GM10248 (cell line): Measurements from ENCODE around the gene PRKCH.

Source experiments
- CTCF ChIA-PET: fragments of 300-600 bp; sonication (Branson Sonifier 250); formaldehyde crosslinking; extraction: SDS; loops from one replicate; lab custom pipeline; 2021; ENCODE audit warnings: antibody characterized with exemption; lab: Yijun Ruan, JAX
- POLR2A ChIA-PET: fragments of 350-650 bp; sonication (Branson Sonifier 250); formaldehyde crosslinking; extraction: SDS; loops from one replicate; lab custom pipeline; 2020; ENCODE audit warnings: antibody characterized with exemption; lab: Yijun Ruan, JAX
- DNase-seq: peaks from one replicate; pipeline ENCODE4 v3.0.0; 2012; ENCODE audit errors: extremely low spot score
- CTCF ChIP-seq: IDR thresholded peaks from 2 replicates; pipeline ENCODE4 v1.5.1; 2012; ENCODE audit warnings: mild to moderate bottlenecking, low read depth; ENCODE audit errors: extremely low read depth, missing control alignments, control extremely low read depth

Gene PRKCH

GRCh38 chr14:61581340-61581739, 260.0 kb downstream of the PRKCH start:
- no peak for DNase-seq
- POLR2A ChIA-PET, result no interaction called here
- CTCF ChIA-PET, result interaction anchor here (0.9 to 1.8 kb wide), 5 partner anchors 9 to 23 kb away, joined by 3 to 7 read pairs (median 5); no protein-coding TSS in a partner anchor
- TF ChIP-seq CTCF, result no peak

GRCh38 chr14:61581955-61582615, 260.7 kb downstream of the PRKCH start:
- no peak for TF ChIP-seq CTCF
- ChIA-PET POLR2A (no interaction called here), CTCF (interaction anchor here (0.9 to 1.8 kb wide), 5 partner anchors 8 to 24 kb away, joined by 3 to 7 read pairs (median 5); no protein-coding TSS in a partner anchor)
- no peak for DNase-seq

GRCh38 chr14:61582815-61583214, 261.4 kb downstream of the PRKCH start:
- POLR2A ChIA-PET, result no interaction called here
- DNase-seq, result no peak
- TF ChIP-seq CTCF, result no peak
- CTCF ChIA-PET, result interaction anchor here (1.8 kb wide), 1 partner anchor 7 kb away, joined by 7 read pairs; no protein-coding TSS in a partner anchor

GRCh38 chr14:61584331-61584741, 263.0 kb downstream of the PRKCH start:
- no peak for DNase-seq
- no peak for TF ChIP-seq CTCF
- POLR2A ChIA-PET, result interaction anchor here (0.7 kb wide), 1 partner anchor 85 kb away, joined by 4 read pairs; no protein-coding TSS in a partner anchor
- CTCF ChIA-PET, result no interaction called here

- no peak for DNase-seq
- TF ChIP-seq CTCF, result no peak
- POLR2A ChIA-PET, result no interaction called here
- CTCF ChIA-PET, result interaction anchor here (0.9 to 1.7 kb wide), 4 partner anchors 15 to 61 kb away, joined by 3 to 7 read pairs (median 4); no protein-coding TSS in a partner anchor
These were observed 264.5 kb downstream of the PRKCH start for GRCh38 chr14:61585598-61586543.

- ChIA-PET CTCF (interaction anchor here (0.9 to 1.7 kb wide), 5 partner anchors 16 to 62 kb away, joined by 3 to 7 read pairs (median 4); no protein-coding TSS in a partner anchor), POLR2A (no interaction called here)
- TF ChIP-seq CTCF, result no peak
- DNase-seq, result no peak
These were observed 265.2 kb downstream of the PRKCH start for GRCh38 chr14:61586544-61587055.
